ENCODE data around the gene FBXO45.
"Not testable (repeated sequence)": the region's sequence is repeated elsewhere in the genome, so short reads cannot be mapped to it uniquely, and the experiment has no call there.

- not testable (repeated sequence) for TF ChIP-seq EZH2phosphoT487 (IDR thresholded peaks at IDR 0.05; ENCODE audit: insufficient read depth, low read depth); EZH2 (IDR thresholded peaks at IDR 0.05; ENCODE audit: insufficient read depth, poor library complexity, severe bottlenecking)
These were observed 46.8 kb downstream of the FBXO45 start for GRCh38 chr3:196615234-196615633.

Data from GM23248 (cell line).